GM10847 (cell line): ENCODE data around the gene IGFBP1.

ENCODE experiments used
- POLR2A ChIP-seq: IDR thresholded peaks from 2 replicates; pipeline ENCODE4 v1.6.1; 2011; ENCODE audit not compliant: insufficient read length; ENCODE audit errors: extremely low read depth

Gene IGFBP1

DNA sequence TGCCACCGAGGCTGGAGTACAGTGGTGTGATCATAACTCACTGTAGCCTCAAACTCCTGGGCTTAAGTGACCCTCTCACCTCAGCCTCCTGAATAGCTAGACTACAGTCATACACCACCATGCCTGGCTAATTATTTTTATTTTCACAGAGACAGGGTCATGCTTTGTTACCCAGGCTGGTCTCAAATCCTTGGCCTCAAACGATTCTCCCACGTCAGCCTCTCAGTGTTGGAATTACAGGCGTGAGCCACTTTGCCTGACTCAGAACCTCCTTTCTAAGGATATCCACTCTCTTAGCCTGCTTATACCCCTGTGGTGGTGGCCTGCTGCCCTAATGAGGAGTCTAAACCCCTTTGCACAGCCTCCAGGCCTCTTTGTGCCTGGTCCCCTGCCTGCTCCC is 4.2 kb upstream of the IGFBP1 start:
- no peak for TF ChIP-seq POLR2A

DNA sequence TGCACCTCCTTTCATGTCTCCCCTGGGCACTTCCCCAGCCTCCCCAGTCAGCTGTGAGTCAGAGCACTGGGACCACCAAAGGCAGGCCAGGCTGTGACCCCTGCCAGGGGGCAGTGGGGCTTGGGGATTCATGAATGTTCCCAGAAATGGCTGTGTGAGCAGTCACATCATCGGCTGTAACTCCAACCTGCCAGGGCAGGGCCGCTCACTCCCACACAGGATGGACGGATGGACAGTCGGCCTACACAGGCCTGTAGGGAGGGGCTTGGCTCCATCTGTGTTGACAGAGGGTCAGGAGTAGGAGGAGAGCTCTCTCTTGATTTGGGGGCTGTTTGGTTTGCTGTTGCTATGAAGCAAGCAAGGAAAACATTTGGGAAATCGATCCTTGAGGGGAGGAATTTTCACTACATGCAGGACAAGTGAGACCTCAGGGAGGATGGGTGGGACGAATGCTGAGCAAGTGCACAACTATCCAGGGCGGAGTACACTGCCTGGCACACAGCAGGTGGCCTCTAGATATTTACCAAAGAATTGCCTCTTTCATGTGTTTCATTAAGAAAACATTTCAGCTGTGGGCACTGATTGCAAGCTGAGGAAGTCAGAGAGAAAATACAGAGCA is 2.9 kb upstream of the IGFBP1 start:
- no peak for TF ChIP-seq POLR2A

DNA sequence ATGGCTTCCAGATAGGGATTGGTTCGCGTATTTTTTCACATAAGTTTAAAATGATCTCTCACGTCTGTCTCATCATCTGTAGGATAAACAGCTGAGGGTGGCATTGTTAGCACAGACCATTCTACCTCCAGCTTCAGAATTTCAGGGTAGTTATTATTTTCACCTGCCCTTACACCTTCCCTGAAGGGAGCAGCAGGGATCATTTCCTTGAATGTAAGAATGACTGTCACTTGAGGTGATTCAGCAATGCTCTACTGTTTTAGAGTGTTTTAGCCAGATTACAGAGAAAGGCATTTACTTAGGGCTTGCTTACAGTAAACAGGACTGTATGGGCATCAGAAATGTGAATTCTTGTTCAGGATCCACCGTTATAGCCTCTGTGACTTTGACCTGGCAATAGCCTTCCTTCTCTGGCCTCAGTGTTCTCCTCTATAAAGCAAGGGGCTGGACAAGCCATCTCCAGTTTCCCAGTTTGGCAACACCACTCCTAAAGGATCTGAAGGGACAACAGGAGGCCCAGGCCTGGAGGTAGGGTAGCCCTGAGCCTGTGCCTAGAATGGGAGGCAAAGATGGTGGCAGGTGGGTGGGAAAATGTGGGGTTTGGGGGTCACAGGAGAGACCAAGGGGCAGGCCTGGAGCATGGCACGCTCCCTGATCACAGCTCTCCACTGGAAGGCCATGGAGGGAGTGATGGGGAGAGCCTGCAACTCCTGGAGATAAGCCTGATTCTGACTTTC is 1.2 kb upstream of the IGFBP1 start:
- no peak for TF ChIP-seq POLR2A

DNA sequence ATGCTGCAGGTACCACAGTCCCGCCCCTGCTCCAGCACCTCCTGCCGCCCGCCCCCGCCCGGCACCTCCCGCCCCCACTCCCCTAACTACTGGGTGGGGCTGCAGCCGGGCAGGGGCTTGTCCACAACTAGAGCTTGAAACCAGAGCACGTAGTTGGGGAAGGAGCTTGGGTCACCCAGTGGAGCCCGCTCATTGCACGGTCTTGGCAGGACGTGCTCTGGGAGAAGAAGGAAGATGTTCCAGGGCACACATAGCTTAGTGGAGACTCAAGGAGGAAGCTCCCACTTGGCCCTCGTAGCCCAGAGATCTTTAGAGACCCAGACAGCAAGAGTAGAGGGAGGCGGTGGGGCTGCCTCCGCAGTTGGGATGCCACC is 692 bp downstream of the IGFBP1 start:
- no peak for TF ChIP-seq POLR2A

DNA sequence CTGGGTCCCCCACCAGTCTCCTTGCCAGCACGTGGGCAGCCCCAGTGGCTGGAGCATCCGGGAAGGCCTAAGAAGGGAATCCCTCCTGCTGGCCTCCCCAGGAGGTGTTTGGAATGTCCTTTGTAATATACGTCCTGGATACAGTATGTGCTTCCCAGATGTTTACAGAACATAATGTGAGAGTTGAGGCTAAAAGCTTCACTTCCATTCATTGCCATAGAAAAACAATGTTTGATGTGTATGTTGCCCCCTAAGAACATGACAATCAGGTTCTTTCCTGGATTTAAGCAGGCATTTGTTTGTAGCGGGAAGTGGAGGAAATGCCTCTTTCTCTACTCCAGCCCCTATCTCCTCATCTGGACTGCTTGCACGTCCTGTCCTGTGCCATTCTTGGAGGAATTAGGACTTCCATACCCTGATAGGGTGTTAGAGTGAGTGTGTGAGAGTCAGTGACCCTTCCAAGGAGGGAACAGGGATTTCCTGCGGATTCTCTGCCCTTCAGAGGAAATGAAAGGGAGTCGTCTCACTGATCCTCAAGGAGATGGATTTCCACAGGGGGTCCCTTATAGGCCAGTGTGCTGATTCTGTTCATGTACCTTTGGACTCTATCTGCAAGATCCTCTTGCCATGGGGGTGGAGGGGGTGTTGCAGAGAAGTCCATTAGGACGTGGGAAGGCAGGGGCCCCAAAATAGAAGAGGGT is 1.2 kb downstream of the IGFBP1 start:
- no peak for TF ChIP-seq POLR2A

DNA sequence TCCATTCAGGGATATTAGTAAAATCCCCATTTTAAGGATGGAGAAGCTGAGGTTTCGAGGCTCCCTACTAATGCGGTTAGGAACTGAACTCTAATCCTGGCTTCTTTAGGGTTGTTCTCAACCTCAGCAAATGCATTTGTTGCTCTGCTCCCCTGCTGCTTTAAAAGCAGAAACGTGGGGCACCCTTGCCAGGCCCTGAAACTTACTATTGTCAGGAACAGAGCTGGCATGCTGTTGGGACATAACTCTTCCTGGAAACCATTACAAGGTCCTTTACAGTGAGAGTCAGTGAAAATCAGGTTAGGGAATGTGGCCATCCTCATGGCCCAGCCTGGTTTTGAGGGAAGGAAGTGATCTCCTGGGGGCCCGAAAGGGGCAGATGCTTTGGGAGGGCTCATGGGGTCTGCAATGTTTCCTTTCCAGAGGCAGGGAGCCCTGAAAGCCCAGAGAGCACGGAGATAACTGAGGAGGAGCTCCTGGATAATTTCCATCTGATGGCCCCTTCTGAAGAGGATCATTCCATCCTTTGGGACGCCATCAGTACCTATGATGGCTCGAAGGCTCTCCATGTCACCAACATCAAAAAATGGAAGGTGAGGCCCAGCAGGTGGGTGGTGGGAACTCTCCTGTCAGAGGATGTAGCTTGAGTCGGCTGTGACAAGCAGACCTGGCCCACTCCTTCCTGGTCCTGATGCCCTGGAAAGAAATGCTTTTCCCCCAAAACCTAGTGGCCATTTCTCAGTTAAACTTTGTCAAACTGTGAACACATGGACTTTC is 2.0 kb downstream of the IGFBP1 start:
- no peak for TF ChIP-seq POLR2A

DNA sequence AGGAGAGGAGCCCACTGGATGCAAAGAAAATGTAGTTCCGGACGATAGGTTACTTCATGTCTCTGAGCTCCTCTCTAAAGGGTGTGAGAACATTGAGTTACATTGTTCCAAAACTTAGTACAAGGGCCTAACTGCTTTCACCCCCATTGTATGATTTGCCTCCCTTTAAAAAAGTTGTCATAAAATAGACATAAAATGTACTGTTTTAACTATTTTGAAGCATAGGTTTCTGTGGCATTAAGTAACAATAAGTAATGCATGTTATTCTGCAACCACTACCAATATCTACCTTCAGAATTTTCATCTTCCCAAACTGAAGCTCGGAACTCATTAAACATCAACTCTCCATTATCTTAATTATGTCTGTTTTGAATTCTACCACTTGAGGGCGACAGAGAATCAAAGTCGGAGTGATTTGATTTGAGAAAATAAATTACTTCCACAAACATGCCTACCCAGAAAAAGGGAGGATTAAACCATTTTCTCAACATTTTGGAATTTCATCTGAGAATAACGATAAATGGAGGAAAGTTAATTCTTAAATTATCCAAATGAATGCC is 2.7 kb downstream of the IGFBP1 start:
- no peak for TF ChIP-seq POLR2A

DNA sequence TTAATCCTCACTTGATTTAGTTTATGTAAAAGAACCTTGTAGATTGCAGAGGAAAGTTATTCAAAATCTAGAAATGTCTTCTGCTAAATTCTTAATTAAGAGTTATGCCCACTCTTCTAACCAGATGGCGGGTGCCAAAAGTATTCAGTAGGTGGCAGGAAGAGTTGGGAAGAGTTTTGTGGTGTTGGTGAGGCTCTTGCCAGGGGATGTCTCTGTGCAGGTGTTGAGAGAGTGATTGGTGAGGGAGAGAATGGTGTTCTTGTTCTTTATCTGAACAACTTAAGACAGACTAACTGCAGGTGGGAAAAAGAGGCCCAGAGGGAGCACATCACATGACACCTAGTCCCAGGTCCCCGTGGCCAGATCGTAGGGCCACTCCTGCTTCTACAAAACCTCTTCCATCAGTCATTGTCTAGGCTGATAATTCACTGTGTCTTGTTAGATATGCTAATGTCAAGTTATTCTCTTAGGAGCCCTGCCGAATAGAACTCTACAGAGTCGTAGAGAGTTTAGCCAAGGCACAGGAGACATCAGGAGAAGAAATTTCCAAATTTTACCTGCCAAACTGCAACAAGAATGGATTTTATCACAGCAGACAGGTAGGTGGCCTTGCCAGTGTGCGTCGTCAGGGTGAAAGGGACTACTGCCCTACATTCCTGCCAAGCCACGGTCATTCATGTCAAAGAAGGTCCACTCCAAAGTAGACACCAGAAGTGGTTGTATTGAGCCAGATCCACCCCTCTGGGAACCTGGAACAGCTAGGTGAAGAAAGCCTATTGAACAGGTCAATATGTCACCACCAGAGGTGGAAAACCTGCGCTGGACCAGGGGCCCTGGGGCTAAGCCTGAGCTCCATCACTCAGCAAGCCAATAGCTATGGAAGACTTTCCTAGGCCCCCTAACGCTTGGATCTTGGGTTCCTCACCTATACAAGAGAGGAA is 3.4 kb downstream of the IGFBP1 start:
- no peak for TF ChIP-seq POLR2A

DNA sequence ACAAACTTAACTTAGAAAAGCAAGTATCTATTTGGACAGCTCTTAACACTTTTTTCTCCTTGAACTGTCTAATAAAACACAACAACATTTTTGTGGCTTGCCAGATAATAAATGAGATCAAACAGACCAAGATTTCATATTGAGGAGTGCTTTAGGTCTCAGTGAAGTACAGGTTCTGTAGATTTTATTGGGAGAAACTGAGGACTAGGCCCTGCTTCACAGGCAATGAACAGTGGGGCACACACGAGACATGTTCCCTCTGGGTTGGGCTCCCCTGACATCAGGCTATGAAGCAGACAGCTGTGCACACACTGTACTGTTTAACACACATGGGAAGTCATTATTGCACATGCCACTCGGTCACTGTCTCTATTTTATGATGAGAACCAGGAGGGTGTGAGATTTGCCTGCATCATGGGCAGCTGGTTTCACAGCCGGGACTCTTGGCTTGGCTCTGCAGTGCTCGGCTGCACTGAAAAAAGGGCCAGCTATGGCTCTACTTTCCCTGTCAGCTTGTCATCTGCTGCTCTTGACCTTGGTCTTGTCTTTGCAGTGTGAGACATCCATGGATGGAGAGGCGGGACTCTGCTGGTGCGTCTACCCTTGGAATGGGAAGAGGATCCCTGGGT is 4.2 kb downstream of the IGFBP1 start:
- TF ChIP-seq POLR2A: no peak

DNA sequence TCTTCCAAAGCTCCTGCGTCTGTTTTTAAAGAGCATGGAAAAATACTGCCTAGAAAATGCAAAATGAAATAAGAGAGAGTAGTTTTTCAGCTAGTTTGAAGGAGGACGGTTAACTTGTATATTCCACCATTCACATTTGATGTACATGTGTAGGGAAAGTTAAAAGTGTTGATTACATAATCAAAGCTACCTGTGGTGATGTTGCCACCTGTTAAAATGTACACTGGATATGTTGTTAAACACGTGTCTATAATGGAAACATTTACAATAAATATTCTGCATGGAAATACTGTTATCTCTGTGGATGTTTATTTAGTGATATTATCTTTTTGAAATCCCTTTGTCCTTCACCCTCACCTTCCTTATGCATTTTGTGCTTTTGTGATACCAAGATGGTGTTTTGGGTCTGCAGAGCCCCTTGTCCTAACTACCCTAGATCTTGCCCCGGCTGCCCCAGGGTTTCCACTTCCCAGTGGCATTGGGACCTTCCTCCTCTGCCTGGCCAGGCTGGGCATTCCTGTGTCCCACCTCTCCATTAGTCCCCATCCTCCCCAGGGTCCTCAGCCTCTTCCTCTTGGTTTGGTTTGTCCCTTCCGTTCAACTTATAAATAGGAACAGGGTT is 5.2 kb downstream of the IGFBP1 start:
- TF ChIP-seq POLR2A: no peak

DNA sequence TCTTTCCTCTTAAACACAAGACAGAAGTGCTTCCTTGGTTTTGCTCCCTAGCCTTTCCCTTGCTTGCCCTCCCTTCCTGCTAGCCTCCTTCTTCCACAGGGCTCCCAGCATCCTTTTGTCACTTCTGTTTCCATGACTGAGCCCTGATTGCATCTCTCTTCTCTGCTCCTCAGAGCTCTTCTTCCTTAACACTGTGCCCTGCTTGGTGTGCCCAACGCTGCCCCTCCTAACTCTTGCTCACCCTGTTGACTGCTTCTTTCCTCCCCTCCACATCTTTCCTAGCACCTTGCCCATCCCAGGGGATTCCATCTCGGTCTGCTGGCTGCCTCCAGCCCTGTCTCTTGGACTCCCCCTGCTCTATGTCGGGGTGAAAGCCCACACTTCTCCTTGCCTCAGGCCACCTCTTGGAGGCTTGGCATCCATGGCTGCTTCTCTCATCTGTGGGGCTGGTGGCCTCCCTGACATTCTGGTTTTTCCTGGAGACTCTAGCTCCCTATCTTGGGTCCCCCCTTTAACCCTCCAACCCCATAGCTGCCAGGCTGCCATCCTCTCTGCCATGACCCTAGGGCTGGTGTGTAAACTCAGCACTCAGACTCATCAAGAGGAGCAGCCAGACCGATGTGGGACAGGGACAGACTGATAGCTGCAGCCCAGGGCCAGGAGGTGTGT is 5.8 kb downstream of the IGFBP1 start:
- TF ChIP-seq POLR2A: no peak

DNA sequence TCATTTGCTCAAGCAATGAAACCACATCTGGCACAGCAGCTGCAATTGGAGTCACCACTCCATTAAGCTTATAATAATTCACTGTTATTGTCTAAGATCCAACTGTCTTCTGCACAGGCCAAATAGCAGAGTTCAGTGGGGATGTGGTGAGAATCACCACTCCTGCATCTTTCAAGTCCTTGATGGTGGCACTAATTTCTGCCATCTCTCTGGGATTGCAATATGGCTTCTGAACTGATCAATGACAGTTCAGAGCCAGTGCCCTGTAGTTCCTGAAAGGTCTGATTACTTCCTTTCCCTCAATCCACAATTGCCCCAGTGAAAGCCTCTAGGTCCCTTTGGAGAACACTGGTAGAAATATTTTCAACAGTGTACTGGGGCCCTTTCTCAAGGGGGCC is 6.4 kb downstream of the IGFBP1 start:
- no peak for TF ChIP-seq POLR2A
